Glomerular endothelial cell (primary cell): ENCODE results near the gene MCM8. TPM values are rescaled to one million over a fixed set of nuclear protein-coding genes. Genes with fewer than 3 reads are reported as not detected.
"Not testable (repeated sequence)": the region's sequence is repeated elsewhere in the genome, so short reads cannot be mapped to it uniquely, and the experiment has no call there.

Experiments used
- DNase-seq: peaks from one replicate; pipeline ENCODE4 v3.0.0-alpha.2; 2011; ENCODE audit warnings: low read depth, low spot score; ENCODE audit errors: extremely low read depth
- total RNA-seq: library from RNA; depleted of rRNA; stranded (reverse); fragments of >200 nt; gene quantifications from 2 replicates; pipeline ENCODE4 v1.2.3, GENCODE V29; 2015

Gene MCM8
- total RNA-seq, 1 donor from 2014 or later: 4.6 TPM

DNA sequence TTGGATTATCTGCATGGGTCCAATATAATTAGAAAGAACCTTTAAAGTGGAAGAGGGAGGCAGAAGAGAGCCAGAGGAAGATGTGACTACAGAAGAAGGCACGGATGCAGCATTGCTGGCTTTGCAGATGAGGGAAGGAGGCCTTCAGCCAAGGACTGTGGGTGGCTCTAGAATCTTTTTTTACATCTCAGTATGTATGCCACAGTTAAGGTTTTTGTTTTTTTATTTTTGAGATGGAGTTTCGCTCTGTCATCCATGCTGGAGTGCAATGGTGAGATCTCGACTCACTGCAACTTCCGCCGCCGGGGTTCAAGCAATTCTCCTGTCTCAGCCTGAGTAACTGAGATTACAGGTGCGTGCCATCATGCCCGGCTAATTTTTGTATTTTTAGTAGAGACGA lies 49.3 kb downstream of the MCM8 start:
- no peak for DNase-seq

DNA sequence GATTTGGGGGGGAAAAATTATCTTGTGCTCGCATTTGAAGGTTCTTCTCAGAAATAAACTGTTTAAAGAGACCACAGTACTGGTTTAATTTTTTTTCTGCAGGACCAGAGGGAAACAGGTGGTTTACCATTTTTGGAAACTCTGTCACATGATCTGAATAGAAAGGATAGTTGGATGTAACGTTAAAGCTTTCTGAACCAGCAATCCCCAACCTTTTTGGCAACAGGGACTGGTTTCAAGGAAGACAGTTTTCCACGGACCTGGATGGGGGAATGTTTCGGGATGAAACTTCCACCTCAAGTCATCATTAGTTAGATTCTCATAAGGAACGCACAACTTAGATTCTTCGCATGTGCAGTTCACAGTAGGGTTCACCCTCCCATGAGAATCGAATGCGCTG lies 50.4 kb downstream of the MCM8 start:
- no peak for DNase-seq

GRCh38 chr20:6006603-6006949 lies 56.1 kb downstream of the MCM8 start:
- no peak for DNase-seq

GRCh38 chr20:6007094-6007528 lies 56.7 kb downstream of the MCM8 start:
- no peak for DNase-seq

- DNase-seq: no peak
Measured at GRCh38 chr20:6007529-6008103, 57.2 kb downstream of the MCM8 start.

GRCh38 chr20:6008254-6008653 lies 57.8 kb downstream of the MCM8 start:
- DNase-seq: peak; percentile 34

DNA sequence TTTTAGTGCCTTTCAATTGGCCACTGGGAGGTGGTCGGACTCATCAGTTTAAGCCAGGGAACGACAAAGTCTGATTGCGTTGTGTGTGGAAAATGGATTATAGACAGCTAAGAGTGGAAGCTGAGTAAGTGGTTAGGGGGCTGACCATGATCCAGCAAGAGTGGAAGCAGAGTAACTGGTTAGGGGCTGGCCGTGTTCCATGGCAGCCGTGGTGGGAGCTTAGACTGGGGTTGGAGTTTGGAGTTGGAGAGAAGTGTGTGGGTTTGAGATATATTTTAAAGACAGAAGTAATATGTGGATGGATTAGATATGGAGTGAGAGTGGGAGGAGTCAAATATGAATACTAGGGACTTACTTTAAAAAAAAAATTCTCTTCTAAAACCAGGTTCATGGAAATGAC lies 61.7 kb downstream of the MCM8 start:
- DNase-seq: no peak

GRCh38 chr20:6014017-6014416 lies 63.6 kb downstream of the MCM8 start:
- no peak for DNase-seq

DNA sequence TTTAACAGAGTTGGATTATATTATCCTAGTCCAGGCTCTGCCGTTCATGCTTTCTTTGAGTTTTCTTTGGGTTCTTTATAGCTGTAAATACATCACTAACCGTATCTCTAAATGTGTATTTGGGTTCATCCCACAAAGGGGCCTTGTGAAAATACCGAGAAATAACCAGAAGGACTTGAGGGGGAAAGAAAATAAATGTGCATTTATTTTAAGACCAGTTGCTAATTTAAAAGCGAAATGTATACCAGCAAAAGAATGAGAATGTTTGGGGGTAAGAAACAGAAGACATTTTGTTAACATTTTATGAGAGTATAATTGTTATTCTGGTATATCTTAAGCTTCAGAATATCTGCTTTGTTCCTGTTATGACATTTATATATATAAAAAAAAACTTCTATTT lies 64.5 kb downstream of the MCM8 start:
- DNase-seq: no peak

DNA sequence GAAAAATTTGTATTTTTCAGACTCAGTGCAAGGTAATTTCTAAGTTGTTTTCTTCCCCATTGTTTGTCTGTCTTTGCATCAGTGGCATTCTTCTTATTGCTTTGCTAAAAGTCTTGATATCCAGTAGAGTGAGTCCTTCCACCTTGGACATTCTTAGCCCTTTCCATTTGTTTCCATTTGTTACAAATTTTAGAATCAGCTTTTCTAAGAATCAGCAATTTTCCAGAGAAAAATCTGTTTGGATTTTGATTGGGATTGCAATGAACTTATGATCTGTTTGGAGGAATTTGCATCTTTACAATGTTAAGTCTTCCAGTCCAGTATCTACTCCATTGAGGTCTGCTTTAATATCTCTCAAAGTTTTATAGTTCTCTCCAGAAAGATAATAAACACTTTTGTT lies 67.0 kb downstream of the MCM8 start:
- no peak for DNase-seq

- no peak for DNase-seq
Measured at GRCh38 chr20:6017880-6018279, 67.4 kb downstream of the MCM8 start.

- no peak for DNase-seq
Measured at GRCh38 chr20:6024768-6025167, 74.3 kb downstream of the MCM8 start.

- DNase-seq: no peak
Measured at GRCh38 chr20:6026051-6026450, 75.6 kb downstream of the MCM8 start.

DNA sequence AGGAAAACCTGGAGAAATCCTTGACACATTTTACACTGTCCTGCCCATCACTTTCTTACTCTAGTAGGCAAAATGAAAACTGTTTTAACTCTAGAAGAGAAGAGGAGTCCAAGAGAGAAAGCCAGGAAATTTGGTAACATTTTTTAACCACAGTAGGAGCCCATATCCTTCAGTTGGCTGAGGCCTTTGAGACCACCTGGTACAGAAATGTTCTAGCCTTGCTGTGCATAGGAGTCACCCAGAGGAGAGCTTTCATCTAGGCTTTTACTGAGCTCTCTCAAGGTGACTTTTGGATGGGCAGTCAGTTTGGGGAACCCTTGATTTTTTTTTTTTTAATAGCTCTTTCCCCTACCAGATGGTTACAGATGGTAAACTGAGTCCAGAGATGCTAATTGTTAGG lies 78.4 kb downstream of the MCM8 start:
- no peak for DNase-seq

GRCh38 chr20:6029538-6029937 lies 79.1 kb downstream of the MCM8 start:
- DNase-seq: no peak

DNA sequence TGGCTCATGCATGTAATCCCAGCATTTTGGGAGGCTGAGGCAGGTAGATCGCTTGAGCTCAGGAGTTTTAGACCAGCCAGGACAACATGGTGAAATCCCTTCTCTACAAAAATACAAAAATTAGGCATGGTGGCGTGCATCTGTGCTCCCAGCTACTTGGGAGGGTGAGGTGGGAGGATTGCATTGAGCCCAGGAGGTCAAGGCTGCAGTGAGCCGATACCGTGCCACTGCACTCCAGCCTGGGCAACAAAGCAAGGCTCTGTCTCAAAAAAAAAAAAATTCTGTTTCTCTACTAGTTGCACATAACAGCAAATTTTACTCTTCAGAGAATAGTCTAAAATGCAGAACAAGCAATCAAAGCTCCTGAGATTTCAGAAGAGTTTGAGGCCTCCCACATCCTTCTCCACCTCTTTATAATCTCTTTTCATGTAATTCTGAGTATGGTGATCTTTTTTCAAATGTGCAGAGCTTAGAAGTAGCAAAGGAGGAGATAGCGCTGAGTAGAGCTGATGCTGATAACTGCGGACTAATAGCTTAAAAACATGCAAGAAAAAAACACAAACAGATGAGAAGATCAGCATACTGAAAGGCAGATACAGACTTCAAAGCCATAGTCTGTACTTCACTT lies 80.1 kb downstream of the MCM8 start:
- no peak for DNase-seq

GRCh38 chr20:6032907-6033306 lies 82.5 kb downstream of the MCM8 start:
- not testable (repeated sequence) for DNase-seq

- peak; percentile 61 for DNase-seq
Measured at GRCh38 chr20:6034134-6034969, 83.9 kb downstream of the MCM8 start.

GRCh38 chr20:6036213-6036612 lies 85.8 kb downstream of the MCM8 start:
- DNase-seq: no peak

- DNase-seq: no peak
Measured at GRCh38 chr20:6037082-6037481, 86.6 kb downstream of the MCM8 start.

- no peak for DNase-seq
Measured at GRCh38 chr20:6038256-6038655, 87.8 kb downstream of the MCM8 start.

DNA sequence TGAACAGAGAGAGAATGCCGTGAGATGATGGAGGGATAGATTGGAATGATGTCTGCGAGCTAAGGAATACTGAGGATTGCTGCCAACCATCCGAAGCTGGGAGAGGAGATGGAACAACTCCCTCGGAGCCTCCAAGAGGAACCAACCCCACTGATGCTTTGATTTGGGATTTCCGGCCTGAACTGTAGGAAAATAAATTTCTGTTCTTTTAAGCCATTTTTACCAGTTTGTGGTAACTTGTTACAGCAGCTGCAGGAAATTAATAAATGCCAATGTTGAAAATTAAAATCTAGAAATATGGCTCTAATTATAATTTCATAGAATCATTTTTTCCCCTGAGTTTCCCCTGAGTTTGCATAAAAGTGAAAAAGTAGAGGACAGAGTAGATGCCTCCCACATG lies 89.3 kb downstream of the MCM8 start:
- DNase-seq: no peak
